Glomerular visceral epithelial cell (primary cell): ENCODE data around the gene TRUB2.

ENCODE experiments used
- DNase-seq: peaks from one replicate; pipeline ENCODE4 v3.0.0-alpha.2; 2016; ENCODE audit errors: extremely low spot score

The TRUB2 gene

GRCh38 chr9:128271112-128271511 is 51.1 kb downstream of the TRUB2 start:
- DNase-seq: no peak

GRCh38 chr9:128266868-128267590 is 55.2 kb downstream of the TRUB2 start:
- no peak for DNase-seq

- DNase-seq: no peak
Observed at GRCh38 chr9:128265348-128265847, 56.8 kb downstream of the TRUB2 start.

GRCh38 chr9:128262687-128263086 is 59.6 kb downstream of the TRUB2 start:
- DNase-seq: no peak

GRCh38 chr9:128260340-128260739 is 61.9 kb downstream of the TRUB2 start:
- no peak for DNase-seq

GRCh38 chr9:128259156-128259555 is 63.1 kb downstream of the TRUB2 start:
- no peak for DNase-seq

GRCh38 chr9:128258326-128258725 is 63.9 kb downstream of the TRUB2 start:
- no peak for DNase-seq

GRCh38 chr9:128257907-128258306 is 64.3 kb downstream of the TRUB2 start:
- DNase-seq: no peak

- DNase-seq: no peak
Observed at GRCh38 chr9:128257086-128257825, 65.0 kb downstream of the TRUB2 start.
